Stomach (tissue), 9 donors: Measurements from ENCODE around the gene GPC5. TPM values are rescaled to one million over a fixed set of nuclear protein-coding genes. Genes with fewer than 3 reads are reported as not detected.

Experiments used
- DNase-seq, 2 donors: peaks; one replicate each; pipeline versions ENCODE4 v3.0.0 to v3.0.0-alpha.2; 2013 to 2019
- H3K27ac ChIP-seq, 5 donors: fragments of 200-600 bp in 4 of 5; sonication (generic) in 4 of 5; one replicate each; pipeline ENCODE4 v1.5.1; 2013 to 2019; ENCODE audit warnings: mild to moderate bottlenecking in 1 of 5, moderate library complexity in 1 of 5
- H3K27me3 ChIP-seq, 3 donors: fragments of 200-600 bp; sonication (generic); one replicate each; pipeline ENCODE4 v1.5.1; 2017 to 2019; ENCODE audit warnings: mixed run types in 1 of 3
- H3K36me3 ChIP-seq, 4 donors: fragments of 200-600 bp; sonication (generic); 1 replicate in 3 of 4; 2 replicates in 1 of 4; pipeline ENCODE4 v1.5.1; 2016 to 2019
- H3K4me1 ChIP-seq, 4 donors: fragments of 200-600 bp; sonication (generic); one replicate each; pipeline ENCODE4 v1.5.1; 2016 to 2019
- H3K4me3 ChIP-seq, 4 donors: fragments of 200-600 bp; sonication (generic) in 3 of 4; one replicate each; pipeline ENCODE4 v1.5.1; 2016 to 2019; ENCODE audit warnings: mild to moderate bottlenecking in 1 of 4
- H3K9me3 ChIP-seq, 4 donors: fragments of 200-600 bp; sonication (generic); one replicate each; pipeline ENCODE4 v1.5.1; 2016 to 2019
- EP300 ChIP-seq: sonication (generic); formaldehyde crosslinking; IDR thresholded peaks from one replicate; pipeline ENCODE4 v1.6.1; 2017; ENCODE audit warnings: antibody characterized with exemption
- POLR2A ChIP-seq, 4 donors: fragments of 450-650 bp; IDR thresholded peaks; one replicate each; pipeline ENCODE4 v1.6.1; 2016; ENCODE audit warnings: antibody characterized with exemption in 4 of 4, control low read depth in 2 of 4, mild to moderate bottlenecking in 1 of 4, moderate library complexity in 1 of 4
- POLR2AphosphoS5 ChIP-seq, 3 donors: sonication (generic); formaldehyde crosslinking; IDR thresholded peaks; one replicate each; pipeline ENCODE4 v1.6.1; 2016; ENCODE audit warnings: antibody characterized with exemption in 3 of 3
- WGBS, 5 donors: extraction: QIAGEN DNeasy Blood & Tissue Kit in 3 of 5; methylation state at CpG; one replicate each; pipeline versions ENCODE4 v1.1.5 to v1.1.7; 2013 to 2018; 5-methylcytosine and 5-hydroxymethylcytosine counted together
- intact Hi-C: fragments of 100-400 bp; cut with DNase I; formaldehyde crosslinking; loops from one replicate; pipeline ENCODE4 v1.15.1; 2023; ENCODE audit warnings: low total_unique reads
- polyA plus RNA-seq, 3 donors: library from polyadenylated mRNA; stranded (reverse); fragments of 200-250 nt; gene quantifications; one replicate each; pipeline ENCODE4 v1.2.3, GENCODE V29; 2013
- total RNA-seq, 5 donors: library from RNA; depleted of rRNA; stranded (reverse); fragments of >200 nt; gene quantifications; one replicate each; pipeline versions ENCODE4 v1.1.0 to v1.2.3, GENCODE V29; 2014 to 2016
- TF ChIP-seq, protein P1 (sequence below), 7 experiments: fragments of 450-650 bp in 4 of 7; fragments of 200-600 bp in 3 of 7; sonication (generic) in 3 of 7; IDR thresholded peaks; one replicate each; pipeline ENCODE4 v1.5.1; 2016 to 2019; ENCODE audit warnings: antibody characterized with exemption in 7 of 7, control low read depth in 2 of 7, mild to moderate bottlenecking in 1 of 7
- donor health status: healthy with polysubstance abuse.
- donor health status: Bipolar disorder and iron deficiency.
- donor health status: healthy.

GPC5 gene
- total and polyA plus RNA-seq, 8 donors = 0.87 to 2.8 TPM; not detected in 6

DNA sequence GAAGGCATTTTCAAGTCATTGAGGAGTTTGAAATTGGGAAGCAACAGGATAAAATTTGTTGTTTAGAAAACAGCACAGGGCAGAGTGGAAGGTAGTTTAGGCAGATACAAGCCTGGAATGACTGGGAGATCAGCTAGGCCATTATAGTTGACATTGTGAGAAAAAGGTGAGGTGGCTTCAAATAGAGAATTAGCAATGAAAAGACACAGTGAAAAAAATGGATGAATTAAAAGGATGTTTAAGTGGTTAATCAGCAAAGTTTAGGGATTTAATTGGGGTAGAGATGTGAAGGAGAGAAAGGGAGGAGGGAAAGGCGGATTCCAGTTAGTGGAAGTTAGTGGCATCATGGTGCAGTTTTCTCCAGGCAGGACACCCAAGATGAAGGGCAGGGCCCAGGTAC, 1257.7 kb downstream of the GPC5 start:
- 82 to 96% (median 89%) methylated on average over 1 of the region's 1 CpG for WGBS, 5 donors
- Histone ChIP-seq H3K36me3 (no peaks in the 10 kb centered on the region), H3K27me3 (no peaks in the 10 kb centered on the region), H3K4me3 (no peak overlapping the region), H3K4me1 (no peaks in the 10 kb centered on the region), H3K9me3 (no peaks in the 10 kb centered on the region), H3K27ac (no peak overlapping the region)
- intact Hi-C loops = no loop called here
- TF ChIP-seq, protein P1, sequence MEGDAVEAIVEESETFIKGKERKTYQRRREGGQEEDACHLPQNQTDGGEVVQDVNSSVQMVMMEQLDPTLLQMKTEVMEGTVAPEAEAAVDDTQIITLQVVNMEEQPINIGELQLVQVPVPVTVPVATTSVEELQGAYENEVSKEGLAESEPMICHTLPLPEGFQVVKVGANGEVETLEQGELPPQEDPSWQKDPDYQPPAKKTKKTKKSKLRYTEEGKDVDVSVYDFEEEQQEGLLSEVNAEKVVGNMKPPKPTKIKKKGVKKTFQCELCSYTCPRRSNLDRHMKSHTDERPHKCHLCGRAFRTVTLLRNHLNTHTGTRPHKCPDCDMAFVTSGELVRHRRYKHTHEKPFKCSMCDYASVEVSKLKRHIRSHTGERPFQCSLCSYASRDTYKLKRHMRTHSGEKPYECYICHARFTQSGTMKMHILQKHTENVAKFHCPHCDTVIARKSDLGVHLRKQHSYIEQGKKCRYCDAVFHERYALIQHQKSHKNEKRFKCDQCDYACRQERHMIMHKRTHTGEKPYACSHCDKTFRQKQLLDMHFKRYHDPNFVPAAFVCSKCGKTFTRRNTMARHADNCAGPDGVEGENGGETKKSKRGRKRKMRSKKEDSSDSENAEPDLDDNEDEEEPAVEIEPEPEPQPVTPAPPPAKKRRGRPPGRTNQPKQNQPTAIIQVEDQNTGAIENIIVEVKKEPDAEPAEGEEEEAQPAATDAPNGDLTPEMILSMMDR (IDR thresholded peaks at IDR 0.05) = no peak
- TF ChIP-seq POLR2AphosphoS5 (IDR thresholded peaks at IDR 0.05) = no peak
- TF ChIP-seq EP300 = no peak
- no peak for TF ChIP-seq POLR2A (IDR thresholded peaks at IDR 0.05)
- DNase-seq = no peak

DNA sequence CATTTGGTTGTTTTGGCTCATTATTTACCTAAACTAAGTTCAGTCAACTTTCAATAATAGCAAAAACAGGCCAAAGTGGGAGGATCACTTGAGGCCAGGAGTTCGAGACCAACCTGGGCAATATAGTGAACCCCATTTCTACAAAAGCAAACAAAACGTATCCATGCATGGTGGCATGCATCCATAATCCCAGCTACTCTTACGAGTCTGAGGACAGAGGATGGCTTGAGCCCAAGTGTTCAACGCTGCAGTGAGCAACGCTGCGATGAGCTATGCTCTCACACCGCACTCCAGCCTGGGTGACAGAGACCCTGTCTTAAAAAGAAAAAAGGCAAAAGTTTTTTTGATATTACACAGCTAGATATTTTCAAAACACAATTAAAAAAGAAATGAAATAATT, 1258.2 kb downstream of the GPC5 start:
- Histone ChIP-seq H3K4me3 (no peak overlapping the region), H3K27ac (no peak overlapping the region), H3K9me3 (no peaks in the 10 kb centered on the region), H3K27me3 (no peaks in the 10 kb centered on the region), H3K4me1 (no peaks in the 10 kb centered on the region), H3K36me3 (no peaks in the 10 kb centered on the region)
- TF ChIP-seq, protein P1 (IDR thresholded peaks at IDR 0.05) = no peak
- TF ChIP-seq POLR2A (IDR thresholded peaks at IDR 0.05) = no peak
- WGBS, 5 donors = 75 to 94% (median 89%) methylated on average over 7 of the region's 7 CpGs
- intact Hi-C loops = no loop called here
- DNase-seq = no peak

DNA sequence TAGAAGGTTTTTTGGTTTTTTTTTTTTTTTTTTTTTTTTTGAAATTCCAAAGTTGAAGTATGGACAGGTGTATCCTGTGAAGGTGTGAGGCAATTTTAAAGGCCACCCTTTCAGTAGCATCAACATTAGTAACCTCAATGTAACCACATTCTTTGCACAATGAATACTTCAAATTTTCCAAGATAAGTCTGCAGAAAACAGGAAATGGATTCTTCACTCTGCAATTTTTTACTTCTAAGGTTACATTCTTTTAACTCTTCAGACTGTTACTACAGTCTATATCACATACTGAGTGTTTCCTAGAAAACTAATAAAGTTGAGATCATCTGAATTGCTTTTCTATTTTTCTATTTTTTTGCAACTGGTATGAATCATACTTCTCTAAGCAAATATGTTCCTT, 1259.1 kb downstream of the GPC5 start:
- no peaks in the 10 kb centered on the region for H3K4me1 ChIP-seq
- DNase-seq = no peak
- no peaks in the 10 kb centered on the region for H3K27me3 ChIP-seq
- no peaks in the 10 kb centered on the region for H3K9me3 ChIP-seq
- TF ChIP-seq, protein P1 (IDR thresholded peaks at IDR 0.05) = no peak
- TF ChIP-seq POLR2A (IDR thresholded peaks at IDR 0.05) = no peak
- TF ChIP-seq EP300 = no peak
- TF ChIP-seq POLR2AphosphoS5 (IDR thresholded peaks at IDR 0.05) = no peak
- no peaks in the 10 kb centered on the region for H3K36me3 ChIP-seq
- H3K4me3 ChIP-seq = no peak overlapping the region
- no peak overlapping the region for H3K27ac ChIP-seq
- intact Hi-C loops = no loop called here

- Histone ChIP-seq H3K4me1 (no peaks in the 10 kb centered on the region), H3K4me3 (no peak overlapping the region), H3K9me3 (no peaks in the 10 kb centered on the region), H3K27ac (no peak overlapping the region), H3K36me3 (no peaks in the 10 kb centered on the region), H3K27me3 (no peaks in the 10 kb centered on the region)
- TF ChIP-seq POLR2A (IDR thresholded peaks at IDR 0.05) (no peak), EP300 (no peak), POLR2AphosphoS5 (IDR thresholded peaks at IDR 0.05) (no peak)
- TF ChIP-seq, protein P1 (IDR thresholded peaks at IDR 0.05) = no peak
- 80 to 85% (median 83%) methylated on average over 5 of the region's 5 CpGs for WGBS, 5 donors
- no peak for DNase-seq
- intact Hi-C loops = no loop called here
Observed at GRCh38 chr13:92658293-92658692, 1259.9 kb downstream of the GPC5 start.
